Measurements from ENCODE around the gene MAST2.

DNA sequence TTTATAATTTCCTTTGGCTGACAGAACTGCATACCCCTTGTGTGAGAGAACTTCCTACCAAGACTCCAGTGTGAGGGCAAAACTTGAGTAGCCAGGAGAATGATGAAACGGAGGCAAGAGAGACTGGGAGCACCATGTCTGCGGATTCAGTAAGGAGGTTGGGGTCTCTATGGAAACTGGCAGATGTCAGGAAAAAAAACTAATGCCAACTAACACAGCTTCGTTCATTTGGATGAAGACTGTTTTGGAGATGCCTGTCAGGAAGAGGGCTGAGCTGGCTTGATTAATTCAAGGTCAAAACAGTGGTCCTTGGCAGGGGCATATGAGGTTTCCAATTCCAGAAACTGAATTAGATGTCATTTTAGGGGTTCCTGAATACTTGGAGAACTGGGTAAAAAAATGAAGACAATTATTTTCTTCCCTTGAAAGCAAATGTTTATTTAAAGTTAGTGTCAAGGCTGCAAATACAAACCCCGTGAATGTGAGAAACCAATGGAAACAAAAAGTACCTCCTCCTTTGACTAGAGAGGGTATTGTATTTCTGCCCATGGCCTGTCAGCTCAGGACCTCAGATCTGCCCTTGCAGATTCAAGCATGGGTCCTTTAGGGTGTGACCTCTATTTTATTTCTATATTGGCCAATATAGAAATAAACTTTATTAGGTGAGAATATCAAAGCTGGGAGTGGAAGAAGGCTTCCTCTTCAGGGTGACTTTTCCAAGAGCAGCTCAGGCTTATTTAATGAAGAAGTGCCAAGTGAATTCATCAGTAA is 110.5 kb downstream of the MAST2 start:
- TF ChIP-seq, protein P1, sequence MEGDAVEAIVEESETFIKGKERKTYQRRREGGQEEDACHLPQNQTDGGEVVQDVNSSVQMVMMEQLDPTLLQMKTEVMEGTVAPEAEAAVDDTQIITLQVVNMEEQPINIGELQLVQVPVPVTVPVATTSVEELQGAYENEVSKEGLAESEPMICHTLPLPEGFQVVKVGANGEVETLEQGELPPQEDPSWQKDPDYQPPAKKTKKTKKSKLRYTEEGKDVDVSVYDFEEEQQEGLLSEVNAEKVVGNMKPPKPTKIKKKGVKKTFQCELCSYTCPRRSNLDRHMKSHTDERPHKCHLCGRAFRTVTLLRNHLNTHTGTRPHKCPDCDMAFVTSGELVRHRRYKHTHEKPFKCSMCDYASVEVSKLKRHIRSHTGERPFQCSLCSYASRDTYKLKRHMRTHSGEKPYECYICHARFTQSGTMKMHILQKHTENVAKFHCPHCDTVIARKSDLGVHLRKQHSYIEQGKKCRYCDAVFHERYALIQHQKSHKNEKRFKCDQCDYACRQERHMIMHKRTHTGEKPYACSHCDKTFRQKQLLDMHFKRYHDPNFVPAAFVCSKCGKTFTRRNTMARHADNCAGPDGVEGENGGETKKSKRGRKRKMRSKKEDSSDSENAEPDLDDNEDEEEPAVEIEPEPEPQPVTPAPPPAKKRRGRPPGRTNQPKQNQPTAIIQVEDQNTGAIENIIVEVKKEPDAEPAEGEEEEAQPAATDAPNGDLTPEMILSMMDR (conservative IDR thresholded peaks at IDR 0.05 in 1 of 2, IDR thresholded peaks at IDR 0.05 in 1 of 2; ENCODE audit: extremely low read depth in 1 of 2, insufficient read depth in 1 of 2, low read depth in 1 of 2, low read length in 2 of 2) = no peak
- TF ChIP-seq EZH2 (IDR thresholded peaks at IDR 0.05; ENCODE audit: borderline replicate concordance, low read length) = no peak

Measured in mammary epithelial cell (primary cell).